Tibial nerve (tissue), 4 donors: Measurements from ENCODE around the gene ARID3A.

ENCODE experiments used
- EP300 ChIP-seq, 2 donors: sonication (generic); formaldehyde crosslinking; IDR thresholded peaks; one replicate each; pipeline ENCODE4 v1.6.1; 2017; ENCODE audit warnings: antibody characterized with exemption in 2 of 2, mild to moderate bottlenecking in 1 of 2
- POLR2A ChIP-seq, 2 donors: fragments of 450-650 bp; IDR thresholded peaks; one replicate each; pipeline ENCODE4 v1.6.1; 2017; ENCODE audit warnings: antibody characterized with exemption in 2 of 2, mild to moderate bottlenecking in 2 of 2, moderate library complexity in 2 of 2
- TF ChIP-seq, protein P1 (sequence below), 5 experiments: fragments of 200-600 bp in 3 of 5; fragments of 450-650 bp in 2 of 5; sonication (generic) in 3 of 5; IDR thresholded peaks; one replicate each; pipeline ENCODE4 v1.5.1; 2016 to 2019; ENCODE audit warnings: antibody characterized with exemption in 5 of 5, mild to moderate bottlenecking in 3 of 5, moderate library complexity in 2 of 5

- TF ChIP-seq, protein P1, sequence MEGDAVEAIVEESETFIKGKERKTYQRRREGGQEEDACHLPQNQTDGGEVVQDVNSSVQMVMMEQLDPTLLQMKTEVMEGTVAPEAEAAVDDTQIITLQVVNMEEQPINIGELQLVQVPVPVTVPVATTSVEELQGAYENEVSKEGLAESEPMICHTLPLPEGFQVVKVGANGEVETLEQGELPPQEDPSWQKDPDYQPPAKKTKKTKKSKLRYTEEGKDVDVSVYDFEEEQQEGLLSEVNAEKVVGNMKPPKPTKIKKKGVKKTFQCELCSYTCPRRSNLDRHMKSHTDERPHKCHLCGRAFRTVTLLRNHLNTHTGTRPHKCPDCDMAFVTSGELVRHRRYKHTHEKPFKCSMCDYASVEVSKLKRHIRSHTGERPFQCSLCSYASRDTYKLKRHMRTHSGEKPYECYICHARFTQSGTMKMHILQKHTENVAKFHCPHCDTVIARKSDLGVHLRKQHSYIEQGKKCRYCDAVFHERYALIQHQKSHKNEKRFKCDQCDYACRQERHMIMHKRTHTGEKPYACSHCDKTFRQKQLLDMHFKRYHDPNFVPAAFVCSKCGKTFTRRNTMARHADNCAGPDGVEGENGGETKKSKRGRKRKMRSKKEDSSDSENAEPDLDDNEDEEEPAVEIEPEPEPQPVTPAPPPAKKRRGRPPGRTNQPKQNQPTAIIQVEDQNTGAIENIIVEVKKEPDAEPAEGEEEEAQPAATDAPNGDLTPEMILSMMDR (IDR thresholded peaks at IDR 0.05) = no peak
- TF ChIP-seq EP300 (IDR thresholded peaks at IDR 0.05) (no peak), POLR2A (IDR thresholded peaks at IDR 0.05) (no peak)
Measured at GRCh38 chr19:991932-992669, 66.3 kb downstream of the ARID3A start.
